ENCODE measurements around the gene HNRNPA0.

- TF ChIP-seq POLR2AphosphoS5 (IDR thresholded peaks at IDR 0.05; ENCODE audit: borderline replicate concordance, low read depth, low read length), result no peak
- TF ChIP-seq EZH2 (IDR thresholded peaks at IDR 0.05), result no peak
- no peak for TF ChIP-seq FOXP2 (optimal IDR thresholded peaks at IDR 0.05; ENCODE audit: control extremely low read depth, extremely low read length, insufficient read depth)
Observed at GRCh38 chr5:137696481-137696880, 57.7 kb downstream of the HNRNPA0 start.

All from SK-N-MC (cell line).